NOMO-1 treated with DMSO at 0.1 percent for 48 hours (cell line): Measurements from ENCODE around the gene ANO7.
"Not testable (repeated sequence)": the region's sequence is repeated elsewhere in the genome, so short reads cannot be mapped to it uniquely, and the experiment has no call there.

Experiments used
- DNase-seq: peaks from one replicate; lab custom pipeline; 2025; ENCODE audit not compliant: unreplicated experiment; lab: John Stamatoyannopoulos, UW

The ANO7 gene

DNA sequence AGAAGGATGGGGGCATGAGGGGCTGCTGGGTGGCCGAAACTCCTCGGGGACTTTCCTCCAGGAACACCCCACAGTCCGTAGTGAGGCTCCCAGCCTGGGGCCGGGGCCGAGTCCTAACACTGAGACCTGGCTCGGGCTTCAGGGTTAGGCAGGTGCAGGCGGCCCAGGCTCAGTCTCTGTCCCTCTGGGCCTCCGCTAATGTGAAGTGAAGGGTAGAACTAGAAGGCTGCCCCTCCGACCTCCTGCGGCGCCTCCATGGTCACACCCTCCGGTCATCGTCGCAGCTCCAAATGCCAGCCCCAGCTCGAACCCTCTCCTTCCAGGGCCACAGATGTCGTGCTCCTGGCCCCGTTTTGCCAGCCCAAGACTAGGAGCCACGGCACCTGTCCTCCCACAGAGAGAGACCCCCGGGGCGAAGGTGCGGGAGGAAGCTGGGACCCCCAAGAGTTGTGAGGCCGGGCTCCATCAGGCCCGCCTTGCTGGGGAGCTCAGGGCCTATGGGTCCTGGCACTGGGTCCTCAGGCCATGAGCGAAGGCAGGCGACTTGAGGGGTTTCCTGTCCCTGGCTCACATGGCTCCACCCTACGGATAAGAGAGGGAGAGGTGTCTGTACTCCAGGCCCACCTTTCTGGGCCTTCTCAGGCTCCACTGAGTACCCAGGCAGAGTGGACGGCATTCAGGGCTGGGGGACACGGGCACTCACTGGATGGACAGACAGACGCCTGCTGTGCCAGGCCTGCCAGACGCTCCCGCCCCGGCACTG, 797 bp downstream of the ANO7 start:
- DNase-seq, result no peak

DNA sequence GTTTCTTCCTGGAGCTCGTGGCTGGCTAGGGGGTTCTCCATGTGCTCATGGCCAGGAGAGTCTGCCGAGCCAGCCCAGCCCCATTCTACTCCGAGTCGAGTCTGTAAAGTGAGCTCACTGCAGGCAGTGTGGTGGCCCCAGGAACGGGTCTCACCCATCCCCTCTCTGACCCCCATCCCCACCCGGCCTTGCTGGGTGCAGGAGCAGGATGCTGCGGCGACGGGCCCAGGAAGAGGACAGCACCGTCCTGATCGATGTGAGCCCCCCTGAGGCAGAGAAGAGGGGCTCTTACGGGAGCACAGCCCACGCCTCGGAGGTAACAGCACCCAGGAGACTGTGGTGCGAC, 1.4 kb downstream of the ANO7 start:
- DNase-seq, result no peak

DNA sequence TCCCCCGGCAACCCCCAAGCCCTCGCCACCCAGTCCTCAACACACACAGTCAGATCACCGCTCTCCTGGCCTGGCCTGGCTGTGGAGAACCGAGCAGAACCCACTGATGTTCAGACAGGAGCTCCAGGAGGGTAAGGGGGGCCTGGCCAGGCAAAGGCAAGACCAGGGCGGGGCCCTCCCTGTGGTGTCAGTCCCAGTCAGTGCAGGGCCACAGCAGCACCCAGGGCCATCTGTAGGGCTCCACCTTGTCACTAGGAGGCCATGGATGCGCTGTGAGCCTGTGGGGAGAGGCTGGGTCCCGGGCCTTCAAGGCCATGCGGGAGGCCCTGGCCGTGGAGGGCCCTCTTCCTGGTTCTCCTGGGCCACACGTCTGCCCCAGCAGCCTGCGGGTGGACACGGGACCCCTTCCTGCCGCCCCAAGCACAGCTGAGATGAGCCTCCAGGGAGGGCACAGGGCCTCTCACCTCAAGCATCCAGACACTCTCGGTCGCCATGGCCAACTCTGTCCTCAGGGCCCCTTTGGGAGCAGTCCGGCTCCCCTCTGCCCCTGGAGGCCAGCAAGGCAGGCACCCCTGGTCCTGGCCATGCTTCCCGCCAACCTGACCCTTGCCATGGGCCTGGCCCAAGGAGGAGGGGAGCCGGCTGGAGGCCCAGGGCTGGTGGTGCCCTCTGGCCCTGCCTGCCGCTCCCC, 2.0 kb downstream of the ANO7 start:
- no peak for DNase-seq

DNA sequence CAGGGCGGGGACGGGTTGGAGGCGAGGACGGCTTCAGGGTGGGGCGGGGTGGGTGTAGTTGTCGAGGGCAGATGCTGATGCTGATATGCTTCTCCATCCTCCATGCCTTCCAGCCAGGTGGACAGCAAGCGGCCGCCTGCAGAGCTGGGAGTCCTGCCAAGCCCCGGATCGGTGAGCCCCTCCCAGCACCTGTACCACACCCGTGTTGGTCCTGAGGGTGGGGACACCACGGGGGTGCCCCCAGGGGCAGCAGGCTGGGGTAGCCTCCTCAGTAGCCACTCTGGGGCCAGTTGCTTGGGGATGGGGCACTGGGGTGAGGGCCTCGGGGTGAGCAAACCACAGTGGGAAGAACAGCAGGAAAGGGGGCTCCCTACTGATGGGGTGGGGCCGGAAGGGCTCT, 2.6 kb downstream of the ANO7 start:
- no peak for DNase-seq

DNA sequence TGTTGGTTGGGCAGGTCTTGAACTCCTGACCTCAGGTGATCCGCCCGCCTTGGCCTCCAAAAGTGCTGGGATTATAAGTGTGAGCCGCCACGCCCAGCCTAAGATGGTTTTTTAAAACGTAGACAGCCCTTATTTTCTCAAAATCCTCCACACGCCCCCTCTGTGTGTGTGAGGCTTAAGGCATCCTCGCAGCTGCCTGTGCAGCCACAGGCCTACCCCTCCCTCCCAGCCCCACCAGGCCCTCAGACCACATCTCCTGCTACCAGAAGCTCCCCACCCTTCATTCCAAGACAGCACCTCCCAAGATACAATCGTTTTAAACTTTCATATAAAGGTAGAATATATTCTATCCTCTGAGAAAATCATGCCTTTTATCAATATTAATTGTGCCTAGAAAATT, 4.8 kb downstream of the ANO7 start:
- no peak for DNase-seq

DNA sequence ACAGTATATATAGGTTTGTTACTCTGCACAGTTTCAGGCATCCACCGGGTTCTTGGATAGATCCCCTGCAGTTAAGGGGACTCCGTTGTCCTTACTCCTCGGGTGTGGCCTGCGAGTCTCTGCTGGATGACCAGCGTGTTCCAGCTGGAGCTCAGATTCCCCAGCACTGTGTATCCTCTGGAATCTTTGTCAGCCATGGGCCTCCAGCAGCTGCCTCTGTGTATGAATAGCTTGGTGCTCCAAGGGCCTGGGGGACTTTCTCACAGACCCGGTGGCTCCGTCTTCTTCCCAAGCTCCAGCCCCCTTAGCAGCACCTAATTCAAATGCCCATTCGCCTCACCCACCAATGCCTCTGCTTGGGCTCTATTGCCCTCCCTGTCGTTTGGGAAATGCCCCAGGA, 6.3 kb downstream of the ANO7 start:
- DNase-seq, result no peak

DNA sequence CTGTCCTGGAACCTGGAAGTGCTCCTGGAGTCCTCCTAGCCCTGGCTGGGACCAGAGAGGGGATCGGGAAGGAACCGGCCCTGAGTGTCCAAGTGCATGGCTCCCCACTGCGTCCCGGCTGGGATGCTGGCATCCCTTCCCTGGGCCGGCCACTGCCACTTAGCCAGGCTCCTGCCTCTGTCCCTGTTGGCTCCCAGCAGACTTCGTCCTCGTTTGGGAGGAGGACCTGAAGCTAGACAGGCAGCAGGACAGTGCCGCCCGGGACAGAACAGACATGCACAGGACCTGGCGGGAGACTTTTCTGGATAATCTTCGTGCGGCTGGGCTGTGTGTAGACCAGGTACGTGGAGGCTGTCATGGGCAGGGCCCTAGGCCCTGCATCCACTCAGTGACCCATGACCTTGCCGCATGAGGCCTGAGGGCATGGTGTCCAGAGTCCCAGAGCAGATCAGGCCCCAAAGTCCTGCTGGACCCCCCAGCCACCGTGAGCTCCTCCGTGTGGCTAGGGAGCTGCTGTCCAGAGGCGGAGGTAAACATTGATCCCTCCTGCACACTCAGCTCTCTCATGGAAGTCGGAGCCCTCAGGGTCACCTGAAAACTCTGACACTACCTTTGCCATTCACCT, 7.1 kb downstream of the ANO7 start:
- DNase-seq, result no peak

DNA sequence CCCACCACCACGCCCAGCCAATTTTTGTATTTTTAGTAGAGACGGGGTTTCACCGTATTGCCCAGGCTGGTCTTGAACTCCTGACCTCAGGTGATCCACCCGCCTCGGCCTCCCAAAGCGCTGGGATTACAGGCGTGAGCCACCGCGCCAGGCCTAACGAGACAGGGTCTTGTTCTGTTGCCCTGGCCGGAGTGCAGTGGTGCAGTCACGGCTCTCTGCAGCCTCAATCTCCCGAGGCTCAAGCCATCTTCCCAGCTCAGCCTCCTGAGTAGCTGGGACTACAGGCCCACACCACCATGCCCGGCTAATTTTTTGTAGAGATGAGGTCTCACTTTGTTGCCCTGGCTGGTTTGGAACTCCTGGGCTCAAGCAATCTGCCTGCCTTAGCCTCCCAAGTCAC, 8.8 kb downstream of the ANO7 start:
- DNase-seq, result not testable (repeated sequence)

DNA sequence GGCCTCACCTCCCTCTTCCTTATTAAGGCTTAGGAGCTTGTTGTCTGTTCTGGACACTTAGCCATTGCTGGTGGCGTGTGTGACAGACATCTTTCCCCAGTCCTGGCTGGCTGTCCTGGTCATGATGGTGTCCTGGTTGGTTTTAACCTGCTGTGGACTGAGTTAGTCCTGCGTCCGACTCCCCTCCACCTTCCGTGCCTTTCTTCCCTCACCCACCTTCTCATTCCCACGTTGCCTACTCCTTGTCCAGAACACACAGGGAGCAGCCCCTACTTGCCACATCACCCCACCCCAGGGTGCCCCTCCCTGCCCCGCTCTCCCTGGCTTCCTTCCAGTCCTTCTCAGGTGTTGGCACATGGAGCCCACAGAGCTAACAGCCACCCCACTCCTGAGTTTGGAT, 9.5 kb downstream of the ANO7 start:
- DNase-seq, result no peak

DNA sequence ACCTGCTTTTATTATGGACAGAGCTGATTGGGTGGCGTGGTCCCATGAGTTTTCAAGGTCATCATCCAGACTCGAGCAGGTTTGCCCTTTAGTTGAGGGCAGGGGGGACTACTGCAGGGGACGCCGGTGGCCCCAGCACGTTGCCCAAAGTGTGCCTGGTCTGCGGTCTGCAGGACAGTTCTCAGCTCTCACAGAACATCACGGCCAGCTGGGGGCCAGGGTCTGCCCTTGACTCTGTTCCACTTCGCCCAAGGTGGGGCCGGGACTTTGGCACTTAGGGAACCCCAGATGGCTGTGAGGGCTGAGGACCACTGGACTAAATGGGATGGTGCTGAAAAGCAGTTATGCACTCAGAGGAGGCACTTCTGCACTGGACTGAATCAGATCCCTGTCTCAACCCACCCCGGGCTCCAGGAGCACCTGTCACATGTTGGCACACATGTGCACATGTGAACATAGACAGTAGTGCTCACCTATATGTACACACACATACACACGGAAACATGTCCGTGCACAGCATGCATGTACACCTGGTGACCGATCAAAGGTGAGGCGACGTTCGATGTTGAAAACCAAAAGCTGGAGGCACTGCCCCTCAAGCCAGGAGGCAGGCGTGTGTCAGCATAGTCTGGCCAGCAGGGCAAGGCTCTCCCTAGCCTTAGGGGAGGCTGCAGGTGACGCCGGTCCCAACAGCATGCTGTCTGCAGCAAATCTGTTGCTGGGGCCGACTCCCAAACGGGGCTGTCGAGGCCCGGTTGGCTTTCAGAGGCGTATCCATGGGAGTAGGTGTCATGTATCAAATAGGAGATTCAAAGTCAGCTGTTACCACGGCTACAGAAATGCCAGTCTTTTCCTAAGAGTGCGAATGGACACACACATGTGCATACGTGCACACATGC, 10.2 kb downstream of the ANO7 start:
- no peak for DNase-seq

DNA sequence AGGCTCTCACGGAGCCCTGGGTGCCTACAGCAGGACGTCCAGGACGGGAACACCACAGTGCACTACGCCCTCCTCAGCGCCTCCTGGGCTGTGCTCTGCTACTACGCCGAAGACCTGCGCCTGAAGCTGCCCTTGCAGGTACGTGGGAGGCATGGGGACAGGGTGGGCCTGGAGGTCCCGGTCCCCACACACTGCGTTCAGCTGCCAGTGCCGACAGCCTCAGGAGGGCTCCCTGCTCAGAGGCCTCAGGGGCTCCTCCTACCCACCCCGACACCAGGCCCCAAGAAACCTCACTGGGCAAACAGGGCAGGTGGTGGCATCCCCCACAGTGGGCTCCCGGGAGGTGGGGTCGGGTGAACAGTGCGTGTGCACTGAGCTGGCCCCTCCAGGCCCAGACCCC, 10.8 kb downstream of the ANO7 start:
- DNase-seq, result no peak

DNA sequence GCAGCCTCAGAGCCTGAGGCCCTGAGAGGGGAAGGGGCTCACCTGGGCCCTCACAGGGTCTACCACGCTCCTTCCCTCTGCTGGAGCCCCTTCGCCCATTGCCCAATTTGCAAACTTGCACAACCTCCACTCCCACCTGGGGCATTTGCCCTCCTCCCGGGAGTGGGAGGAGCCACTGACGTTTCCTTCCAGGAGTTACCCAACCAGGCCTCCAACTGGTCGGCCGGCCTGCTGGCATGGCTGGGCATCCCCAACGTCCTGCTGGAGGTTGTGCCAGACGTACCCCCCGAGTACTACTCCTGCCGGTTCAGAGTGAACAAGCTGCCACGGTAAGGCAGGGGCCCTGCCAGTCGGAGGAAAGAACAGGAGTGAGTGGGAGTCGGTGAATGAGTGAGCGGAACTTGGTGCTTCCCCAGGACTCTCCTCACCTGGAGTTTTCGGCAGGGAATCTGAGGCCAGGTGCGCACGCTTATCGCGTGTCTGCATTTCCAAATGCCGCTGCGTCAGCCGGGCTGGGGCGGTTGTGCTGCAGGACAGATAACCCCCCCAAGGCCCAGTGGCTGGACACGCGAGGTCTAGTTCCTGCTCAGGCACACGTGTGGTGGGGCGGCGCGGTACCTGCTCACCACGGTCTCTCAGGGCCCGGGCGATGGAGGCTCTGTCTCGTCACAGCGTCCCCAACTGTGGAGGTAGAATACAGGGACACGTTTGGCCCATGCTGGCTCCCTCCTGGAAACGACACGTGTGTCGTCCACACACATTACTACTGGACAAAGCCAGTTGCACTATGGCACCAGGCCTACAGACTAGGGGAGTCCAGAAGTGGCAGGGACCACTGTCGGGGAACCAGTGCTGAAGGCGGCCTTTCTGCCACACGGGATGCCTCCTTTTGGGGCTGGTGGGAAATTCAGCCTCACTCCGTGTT, 11.7 kb downstream of the ANO7 start:
- no peak for DNase-seq

DNA sequence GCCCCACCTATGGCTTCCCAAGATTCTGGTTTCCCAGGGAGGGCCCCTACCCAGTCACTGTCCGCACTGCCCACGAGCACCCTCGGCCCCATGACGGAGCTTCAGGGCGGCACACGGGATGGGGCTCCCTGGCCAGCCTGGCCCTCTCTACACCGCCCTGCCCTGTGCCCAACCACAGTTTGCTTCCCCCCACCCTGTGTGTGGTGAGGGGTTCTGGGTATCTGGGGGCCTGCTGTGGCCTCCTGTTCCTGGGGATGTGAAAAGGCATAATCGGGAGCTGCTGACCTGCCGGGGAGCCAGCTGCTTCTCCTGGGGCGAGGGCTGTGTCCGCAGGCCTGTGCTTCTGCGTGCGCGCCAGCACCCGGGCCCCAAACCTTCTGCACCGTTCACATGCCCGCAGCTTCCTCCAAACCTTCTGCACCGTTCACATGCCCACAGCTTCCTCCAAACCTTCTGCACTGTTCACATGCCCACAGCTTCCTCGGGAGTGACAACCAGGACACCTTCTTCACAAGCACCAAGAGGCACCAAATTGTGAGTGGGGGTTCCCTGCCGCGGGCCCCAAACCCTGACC, 12.4 kb downstream of the ANO7 start:
- DNase-seq, result no peak

DNA sequence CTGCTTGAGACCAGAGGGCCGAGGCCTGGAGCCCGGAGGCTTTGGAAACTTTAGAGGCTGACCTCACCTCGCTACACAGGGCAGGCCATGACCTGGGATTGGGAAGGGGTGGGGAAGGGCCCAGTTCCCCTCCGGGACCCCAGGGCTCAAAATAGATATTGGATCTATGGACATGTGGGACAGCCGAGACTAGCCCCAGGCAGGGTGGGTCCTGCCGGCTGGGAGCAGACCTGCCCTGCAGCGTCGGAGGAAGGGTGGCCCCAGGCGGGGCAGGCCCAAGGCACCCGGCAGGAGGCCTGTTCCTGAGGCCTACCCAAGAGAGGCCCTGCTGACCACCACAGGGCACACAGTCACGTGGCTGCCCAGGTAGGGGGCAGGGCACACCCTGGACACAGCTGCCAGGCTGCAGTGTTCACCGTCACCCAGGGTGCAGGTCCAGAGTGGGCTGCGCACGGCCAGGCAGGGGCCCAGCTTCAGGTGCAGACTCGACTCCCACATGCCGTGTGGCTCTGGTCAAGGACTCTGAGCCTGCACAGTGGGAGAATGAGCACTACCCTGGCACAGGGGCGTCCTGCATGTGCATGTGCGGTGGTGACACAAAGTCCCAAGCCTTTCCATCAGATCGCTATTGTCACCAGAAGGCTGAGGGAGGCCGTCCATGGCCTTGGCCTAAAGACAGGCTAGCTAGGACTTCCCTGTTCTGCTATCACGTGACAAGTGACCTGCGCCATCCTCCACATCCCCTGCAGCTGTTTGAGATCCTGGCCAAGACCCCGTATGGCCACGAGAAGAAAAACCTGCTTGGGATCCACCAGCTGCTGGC, 13.2 kb downstream of the ANO7 start:
- no peak for DNase-seq

DNA sequence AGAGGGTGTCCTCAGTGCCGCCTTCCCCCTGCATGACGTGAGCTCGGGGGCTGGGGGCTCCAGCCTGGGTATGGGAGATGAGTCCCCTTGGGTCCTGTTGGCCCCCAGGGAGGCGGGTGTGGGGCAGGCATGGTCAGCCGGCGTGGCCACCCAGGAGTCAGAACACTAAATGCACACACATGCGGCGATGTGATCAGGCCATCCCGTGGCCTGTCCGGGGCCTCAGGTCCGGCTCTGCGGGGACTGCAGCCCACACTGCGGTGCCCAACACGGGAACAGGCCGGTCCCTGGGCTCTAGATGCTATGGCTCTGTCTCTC, 13.8 kb downstream of the ANO7 start:
- DNase-seq, result no peak

DNA sequence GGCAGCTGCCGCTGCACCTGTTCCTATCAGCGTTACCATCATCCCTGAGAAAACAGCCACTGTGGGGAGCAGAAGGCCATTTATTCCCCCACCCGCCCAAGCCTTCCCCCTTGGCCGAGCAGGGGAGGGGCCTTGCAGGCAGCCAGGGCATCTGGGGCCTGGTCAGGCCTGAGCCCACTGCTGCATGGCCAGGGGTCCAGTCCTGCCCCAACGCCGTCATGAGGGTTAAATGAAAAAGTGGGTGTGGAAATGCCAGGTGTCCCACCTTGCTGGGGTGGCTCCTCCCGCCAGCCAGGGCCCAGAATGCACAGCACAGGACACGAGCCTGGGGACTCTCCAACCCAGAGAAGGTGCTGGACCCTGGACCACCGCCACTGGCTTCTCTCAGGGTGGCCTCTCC, 14.2 kb downstream of the ANO7 start:
- DNase-seq, result no peak

DNA sequence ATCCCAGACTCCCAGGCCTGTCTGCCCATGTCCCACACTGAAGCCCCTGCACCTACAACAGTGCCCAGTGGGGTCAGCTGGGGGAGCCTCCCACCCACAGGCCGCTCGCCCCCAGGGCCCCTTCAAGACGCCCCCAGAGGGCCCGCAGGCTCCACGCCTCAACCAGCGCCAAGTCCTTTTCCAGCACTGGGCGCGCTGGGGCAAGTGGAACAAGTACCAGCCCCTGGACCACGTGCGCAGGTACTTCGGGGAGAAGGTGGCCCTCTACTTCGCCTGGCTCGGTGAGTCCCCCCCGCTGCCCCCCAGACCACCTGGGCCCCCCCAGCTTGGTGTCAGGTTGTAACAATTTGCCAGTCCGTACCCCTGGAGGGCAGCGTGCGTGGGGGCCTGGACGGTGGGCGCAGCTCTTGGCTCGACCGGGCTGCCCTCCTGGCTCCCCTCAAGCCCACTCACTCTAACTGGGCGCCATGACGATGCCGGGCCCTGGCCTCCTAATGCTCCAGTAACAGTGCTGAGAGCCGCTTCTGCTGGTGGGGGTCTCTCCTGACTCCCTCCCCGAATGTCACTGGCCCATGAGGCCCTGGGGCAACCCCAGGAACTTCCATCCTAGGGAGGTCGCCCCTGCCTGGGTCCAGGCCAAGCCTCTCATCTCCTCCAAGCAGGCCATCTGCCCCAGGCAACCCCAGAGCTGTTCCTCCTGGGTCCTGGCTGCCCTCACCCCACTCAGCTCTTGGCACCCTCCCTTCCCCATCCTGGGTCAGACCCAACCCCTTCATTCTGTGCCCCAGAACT, 14.9 kb downstream of the ANO7 start:
- DNase-seq, result no peak

DNA sequence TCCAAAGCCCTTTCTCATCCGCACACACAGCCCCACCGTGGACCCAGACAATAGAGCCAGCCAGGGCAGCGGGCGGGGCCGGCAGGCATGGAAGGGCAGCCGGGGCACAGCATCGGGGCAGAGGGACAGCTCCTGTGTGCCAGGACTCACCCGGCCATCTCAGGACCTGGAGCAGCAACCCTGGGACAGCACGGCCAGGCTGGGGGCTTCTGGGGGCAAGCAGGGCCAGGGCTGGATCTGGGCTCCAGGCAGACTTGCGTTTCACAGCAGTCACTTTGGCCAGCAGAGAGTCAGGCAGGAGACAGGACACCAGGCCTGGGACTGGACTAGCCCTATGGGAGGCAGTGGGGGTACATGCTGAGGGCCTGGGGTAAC, 15.5 kb downstream of the ANO7 start:
- no peak for DNase-seq

DNA sequence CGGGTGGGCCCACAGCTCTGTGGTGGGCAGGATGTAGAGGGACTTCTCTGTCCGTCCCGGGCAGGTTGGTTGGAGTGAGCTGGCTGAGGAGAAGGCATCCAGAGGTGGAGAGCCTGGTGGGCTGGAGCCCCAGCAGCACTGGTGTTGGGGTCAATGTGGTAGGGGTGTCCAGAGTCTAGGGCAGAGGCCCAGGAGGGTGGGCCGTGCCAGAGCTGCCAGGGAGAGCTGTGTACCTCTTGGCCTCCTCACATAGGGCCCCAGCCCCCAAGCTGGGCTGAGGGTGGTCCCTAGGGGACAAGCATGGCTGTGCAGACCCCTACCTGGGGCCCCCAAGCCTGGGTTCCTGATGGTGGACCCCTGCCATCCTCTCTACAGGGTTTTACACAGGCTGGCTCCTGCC, 16.0 kb downstream of the ANO7 start:
- no peak for DNase-seq
